GM12878 (cell line): Measurements from ENCODE around the gene KRI1. TPM values are rescaled to one million over a fixed set of nuclear protein-coding genes. Genes with fewer than 3 reads are reported as not detected.

Experiments
- CHD4 ChIP-seq: fragments of 200-600 bp; sonication (generic); IDR thresholded peaks from 2 replicates; pipeline ENCODE4 v1.6.1; 2016; ENCODE audit warnings: mild to moderate bottlenecking
- CREM ChIP-seq: IDR thresholded peaks from 2 replicates; pipeline ENCODE4 v1.6.1; 2014; ENCODE audit warnings: antibody characterized with exemption, low read depth
- DPF2 ChIP-seq: fragments of 450-650 bp; IDR thresholded peaks from 2 replicates; pipeline ENCODE4 v1.6.1; 2017; ENCODE audit warnings: mild to moderate bottlenecking
- KDM1A ChIP-seq: fragments of 200-600 bp; sonication (generic); IDR thresholded peaks from 2 replicates; pipeline ENCODE4 v1.6.1; 2016; ENCODE audit warnings: borderline replicate concordance
- NKRF ChIP-seq: fragments of 450-650 bp; conservative IDR thresholded peaks from 2 replicates; pipeline ENCODE4 v1.6.1; 2017; ENCODE audit warnings: mild to moderate bottlenecking, moderate library complexity
- NR2F1 ChIP-seq: fragments of 450-650 bp; conservative IDR thresholded peaks from 2 replicates; pipeline ENCODE4 v1.6.1; 2017; ENCODE audit warnings: mild to moderate bottlenecking
- PKNOX1 ChIP-seq: fragments of 450-650 bp; IDR thresholded peaks from 2 replicates; pipeline ENCODE4 v1.6.1; 2016; ENCODE audit warnings: mild to moderate bottlenecking
- POLR2A ChIP-seq: IDR thresholded peaks from 2 replicates; pipeline ENCODE4 v1.6.1; 2011; ENCODE audit warnings: low read depth, mild to moderate bottlenecking, low read length
- SIN3A ChIP-seq: IDR thresholded peaks from 2 replicates; pipeline ENCODE4 v1.6.1; 2012; ENCODE audit warnings: low read depth, low read length, improper control_type of control experiment
- TARDBP ChIP-seq: IDR thresholded peaks from 2 replicates; pipeline ENCODE4 v1.6.1; 2016; ENCODE audit warnings: borderline replicate concordance
- YY1 ChIP-seq: IDR thresholded peaks from 2 replicates; pipeline ENCODE4 v1.6.1; 2011; ENCODE audit warnings: low read depth, mild to moderate bottlenecking, low read length
- ZBTB11 ChIP-seq: fragments of 450-650 bp; formaldehyde crosslinking; IDR thresholded peaks from 2 replicates; pipeline ENCODE4 v1.5.0; 2022; ENCODE audit warnings: mild to moderate bottlenecking, missing genetic modification characterization
- ZNF207 ChIP-seq: fragments of 450-650 bp; IDR thresholded peaks from 2 replicates; pipeline ENCODE4 v1.6.1; 2014; ENCODE audit warnings: antibody characterized with exemption, mild to moderate bottlenecking, borderline replicate concordance
- polyA plus RNA-seq, 11 experiments: library from polyadenylated mRNA; depleted of rRNA in 4 of 11; unstranded in 6 of 11; stranded (reverse) in 5 of 11; fragments of >200 nt; fragmentation: Nextera tagmentation in 4 of 11; fragmentation: Illumina TruSeq in 1 of 11; extraction: Ambion mirVana in 4 of 11; extraction: Trizol in 1 of 11; gene quantifications; 1 replicate in 1 of 11; 2 replicates in 10 of 11; pipeline versions ENCODE4 v1.2.1 to v1.2.3, GENCODE V29; 2011 to 2016; ENCODE audit warnings: inconsistent platforms in 2 of 11, missing spikeins in 2 of 11, low read depth in 1 of 11
- total RNA-seq, 4 experiments: library from RNA; depleted of rRNA in 3 of 4; stranded (reverse); fragments of >200 nt in 3 of 4; fragmentation: Illumina TruSeq in 1 of 4; extraction: Trizol in 1 of 4; gene quantifications; 2 replicates each; pipeline versions ENCODE4 v1.2.1 to v1.2.3, GENCODE V29; 2013 to 2021
- TF ChIP-seq, protein P1 (sequence below): IDR thresholded peaks from 2 replicates; pipeline ENCODE4 v1.6.1; 2011; ENCODE audit warnings: mild to moderate bottlenecking, low read depth, low read length, moderate library complexity; ENCODE audit not compliant: insufficient replicate concordance
- TF ChIP-seq, protein P2 (sequence below): fragments of 450-650 bp; IDR thresholded peaks from 2 replicates; pipeline ENCODE4 v1.6.1; 2014; ENCODE audit warnings: mild to moderate bottlenecking
- TF ChIP-seq, protein P3 (sequence below): fragments of 450-650 bp; IDR thresholded peaks from 2 replicates; pipeline ENCODE4 v1.6.1; 2017; ENCODE audit warnings: antibody characterized with exemption, mild to moderate bottlenecking, moderate library complexity

KRI1 gene
- total and polyA plus RNA-seq, 10 of the 15 experiments (the other 5 are each of a cell fraction or from before 2014, with no cell fraction given): 0.98 to 42.5 (median 24.7) TPM

DNA sequence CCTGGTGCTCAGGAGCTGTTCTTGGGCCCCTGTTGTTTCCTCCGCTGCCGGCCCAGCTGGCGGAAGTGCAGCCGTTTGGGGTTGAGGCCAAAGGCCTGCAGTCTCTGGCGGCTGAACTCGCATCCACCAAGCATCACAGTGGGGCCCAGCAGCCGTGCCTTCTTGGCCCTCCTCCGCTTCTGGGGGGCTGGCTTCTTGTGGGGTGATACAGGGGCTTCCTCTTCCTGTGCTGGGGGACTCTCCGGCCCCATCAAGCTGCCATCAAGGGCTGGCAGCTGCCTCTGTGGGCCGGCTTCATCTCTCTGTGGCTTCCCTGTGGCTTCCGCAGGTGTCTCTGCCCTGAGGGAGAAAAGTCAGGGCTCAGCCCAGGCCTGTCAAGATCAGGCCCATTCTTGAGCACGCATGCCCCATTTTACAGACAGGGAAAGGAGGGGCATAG, 11.8 kb downstream of the KRI1 start (continued):
- TF ChIP-seq, protein P1, sequence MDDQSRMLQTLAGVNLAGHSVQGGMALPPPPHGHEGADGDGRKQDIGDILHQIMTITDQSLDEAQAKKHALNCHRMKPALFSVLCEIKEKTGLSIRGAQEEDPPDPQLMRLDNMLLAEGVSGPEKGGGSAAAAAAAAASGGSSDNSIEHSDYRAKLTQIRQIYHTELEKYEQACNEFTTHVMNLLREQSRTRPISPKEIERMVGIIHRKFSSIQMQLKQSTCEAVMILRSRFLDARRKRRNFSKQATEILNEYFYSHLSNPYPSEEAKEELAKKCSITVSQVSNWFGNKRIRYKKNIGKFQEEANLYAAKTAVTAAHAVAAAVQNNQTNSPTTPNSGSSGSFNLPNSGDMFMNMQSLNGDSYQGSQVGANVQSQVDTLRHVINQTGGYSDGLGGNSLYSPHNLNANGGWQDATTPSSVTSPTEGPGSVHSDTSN: peak; percentile 35
- TF ChIP-seq CREM (peak; percentile 7; the same call in 1 of the 2 replicates), ZNF207 (no peak), PKNOX1 (peak; percentile 34; the same call in 1 of the 2 replicates), NKRF (0 out of 2 replicates have a peak, but pooled peaks have one; percentile 25), NR2F1 (peak; percentile 68), CHD4 (no peak), YY1 (peak; percentile 47; the same call in 1 of the 2 replicates), ZBTB11 (CRISPR knock-in tag) (no peak), KDM1A (no peak), SIN3A (0 out of 2 replicates have a peak, but pooled peaks have one; percentile 33), TARDBP (0 out of 2 replicates have a peak, but pooled peaks have one; percentile 6), POLR2A (peak; percentile 63; the same call in 1 of the 2 replicates), DPF2 (peak; percentile 47; the same call in 1 of the 2 replicates)
- TF ChIP-seq, protein P2, sequence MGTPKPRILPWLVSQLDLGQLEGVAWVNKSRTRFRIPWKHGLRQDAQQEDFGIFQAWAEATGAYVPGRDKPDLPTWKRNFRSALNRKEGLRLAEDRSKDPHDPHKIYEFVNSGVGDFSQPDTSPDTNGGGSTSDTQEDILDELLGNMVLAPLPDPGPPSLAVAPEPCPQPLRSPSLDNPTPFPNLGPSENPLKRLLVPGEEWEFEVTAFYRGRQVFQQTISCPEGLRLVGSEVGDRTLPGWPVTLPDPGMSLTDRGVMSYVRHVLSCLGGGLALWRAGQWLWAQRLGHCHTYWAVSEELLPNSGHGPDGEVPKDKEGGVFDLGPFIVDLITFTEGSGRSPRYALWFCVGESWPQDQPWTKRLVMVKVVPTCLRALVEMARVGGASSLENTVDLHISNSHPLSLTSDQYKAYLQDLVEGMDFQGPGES: no peak
- TF ChIP-seq, protein P3, sequence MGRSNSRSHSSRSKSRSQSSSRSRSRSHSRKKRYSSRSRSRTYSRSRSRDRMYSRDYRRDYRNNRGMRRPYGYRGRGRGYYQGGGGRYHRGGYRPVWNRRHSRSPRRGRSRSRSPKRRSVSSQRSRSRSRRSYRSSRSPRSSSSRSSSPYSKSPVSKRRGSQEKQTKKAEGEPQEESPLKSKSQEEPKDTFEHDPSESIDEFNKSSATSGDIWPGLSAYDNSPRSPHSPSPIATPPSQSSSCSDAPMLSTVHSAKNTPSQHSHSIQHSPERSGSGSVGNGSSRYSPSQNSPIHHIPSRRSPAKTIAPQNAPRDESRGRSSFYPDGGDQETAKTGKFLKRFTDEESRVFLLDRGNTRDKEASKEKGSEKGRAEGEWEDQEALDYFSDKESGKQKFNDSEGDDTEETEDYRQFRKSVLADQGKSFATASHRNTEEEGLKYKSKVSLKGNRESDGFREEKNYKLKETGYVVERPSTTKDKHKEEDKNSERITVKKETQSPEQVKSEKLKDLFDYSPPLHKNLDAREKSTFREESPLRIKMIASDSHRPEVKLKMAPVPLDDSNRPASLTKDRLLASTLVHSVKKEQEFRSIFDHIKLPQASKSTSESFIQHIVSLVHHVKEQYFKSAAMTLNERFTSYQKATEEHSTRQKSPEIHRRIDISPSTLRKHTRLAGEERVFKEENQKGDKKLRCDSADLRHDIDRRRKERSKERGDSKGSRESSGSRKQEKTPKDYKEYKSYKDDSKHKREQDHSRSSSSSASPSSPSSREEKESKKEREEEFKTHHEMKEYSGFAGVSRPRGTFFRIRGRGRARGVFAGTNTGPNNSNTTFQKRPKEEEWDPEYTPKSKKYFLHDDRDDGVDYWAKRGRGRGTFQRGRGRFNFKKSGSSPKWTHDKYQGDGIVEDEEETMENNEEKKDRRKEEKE: no peak
